Coronary artery (tissue), 2 donors: Measurements from ENCODE around the gene CDH23.

Experiments used
- DNase-seq: peaks from one replicate; pipeline ENCODE4 v3.0.0-alpha.2; 2017; ENCODE audit warnings: low spot score
- H3K27ac ChIP-seq, 2 donors: fragments of 200-600 bp; sonication (generic); one replicate each; pipeline ENCODE4 v1.5.1; 2016 to 2019
- H3K4me3 ChIP-seq: fragments of 200-600 bp; sonication (generic); 2 replicates; pipeline ENCODE4 v1.5.1; 2016; ENCODE audit warnings: mild to moderate bottlenecking, moderate library complexity
- CTCF ChIP-seq: fragments of 200-600 bp; sonication (generic); IDR thresholded peaks from one replicate; pipeline ENCODE4 v1.5.1; 2019; ENCODE audit warnings: antibody characterized with exemption

Gene CDH23

DNA sequence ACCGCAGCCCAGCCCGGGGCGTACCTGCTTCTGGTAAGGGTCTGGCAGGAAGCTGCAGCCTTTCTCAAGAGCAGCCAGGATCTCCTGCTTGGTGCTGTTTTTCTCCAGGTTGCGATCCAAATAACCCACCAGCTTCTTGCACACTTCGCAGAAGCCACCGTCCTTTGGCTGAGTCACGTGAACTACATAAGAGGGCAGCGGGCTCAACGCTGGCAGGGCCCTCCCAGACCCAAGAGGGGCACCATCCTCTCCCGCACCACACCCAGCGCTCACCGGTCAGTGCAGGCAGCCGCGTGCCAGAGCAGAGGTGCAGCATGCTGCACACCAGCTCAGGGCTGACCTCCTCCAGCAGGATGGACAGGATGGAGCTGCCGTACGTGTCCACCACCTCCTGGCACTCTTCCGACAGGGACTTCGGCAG lies 422.7 kb downstream of the CDH23 start:
- TF ChIP-seq CTCF = no peak
- Histone ChIP-seq H3K27ac (no peak overlapping the region), H3K4me3 (no peak overlapping the region)

DNA sequence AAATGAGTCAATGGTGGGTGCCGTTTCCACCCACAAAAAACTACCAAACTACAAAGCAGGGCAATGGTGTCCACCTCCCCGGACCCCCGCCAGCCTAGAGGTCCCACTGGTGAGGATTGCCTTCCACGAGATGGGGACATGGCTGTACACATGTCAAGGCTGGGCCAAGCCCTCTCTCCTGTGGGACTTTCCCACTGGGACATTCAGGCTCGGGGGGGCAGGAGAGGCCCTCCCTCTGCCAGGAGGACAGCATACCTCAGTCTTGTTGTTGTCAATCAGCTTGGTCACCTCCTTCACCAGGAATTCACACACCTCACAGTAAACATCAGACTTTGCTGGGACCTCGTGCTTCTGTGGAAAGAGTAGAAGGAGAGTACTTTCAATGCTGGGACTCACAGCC lies 423.3 kb downstream of the CDH23 start:
- Histone ChIP-seq H3K27ac (no peak overlapping the region), H3K4me3 (no peak overlapping the region)
- TF ChIP-seq CTCF = no peak
- DNase-seq = no peak

More for the DNA sequence above, 422.7 kb downstream of the CDH23 start:
- no peak for DNase-seq

GRCh38 chr10:71820966-71821365 lies 424.2 kb downstream of the CDH23 start:
- Histone ChIP-seq H3K27ac (no peak overlapping the region), H3K4me3 (no peak overlapping the region)
- no peak for DNase-seq
- no peak for TF ChIP-seq CTCF

GRCh38 chr10:71821909-71822763 lies 425.4 kb downstream of the CDH23 start:
- no peak for DNase-seq
- no peak for TF ChIP-seq CTCF
- no peak overlapping the region for H3K27ac ChIP-seq

GRCh38 chr10:71823356-71823755 lies 426.6 kb downstream of the CDH23 start:
- Histone ChIP-seq H3K27ac (no peak overlapping the region), H3K4me3 (no peak overlapping the region)
- no peak for DNase-seq
- no peak for TF ChIP-seq CTCF

More at GRCh38 chr10:71821909-71822763, 425.4 kb downstream of the CDH23 start:
- no peak overlapping the region for H3K4me3 ChIP-seq

DNA sequence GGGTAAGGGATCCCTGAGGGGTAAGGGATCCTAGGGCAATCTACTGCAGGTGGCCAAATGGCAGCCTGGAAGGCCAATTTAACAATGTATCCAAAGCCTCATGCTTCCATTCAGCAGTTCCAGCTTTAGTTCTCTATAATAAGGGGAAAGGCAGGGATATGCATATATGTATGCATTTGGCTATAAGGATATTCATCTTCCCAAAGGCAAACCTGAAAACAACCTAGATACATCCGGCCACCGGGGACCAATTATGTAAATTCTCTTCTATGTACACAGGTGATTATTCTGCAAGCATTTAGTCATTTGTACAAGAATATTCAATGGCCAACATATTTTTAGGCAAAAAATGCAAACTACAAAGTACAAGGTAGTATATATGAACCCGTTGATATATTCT lies 427.6 kb downstream of the CDH23 start:
- Histone ChIP-seq H3K4me3 (no peak overlapping the region), H3K27ac (no peak overlapping the region)
- no peak for TF ChIP-seq CTCF
- no peak for DNase-seq

DNA sequence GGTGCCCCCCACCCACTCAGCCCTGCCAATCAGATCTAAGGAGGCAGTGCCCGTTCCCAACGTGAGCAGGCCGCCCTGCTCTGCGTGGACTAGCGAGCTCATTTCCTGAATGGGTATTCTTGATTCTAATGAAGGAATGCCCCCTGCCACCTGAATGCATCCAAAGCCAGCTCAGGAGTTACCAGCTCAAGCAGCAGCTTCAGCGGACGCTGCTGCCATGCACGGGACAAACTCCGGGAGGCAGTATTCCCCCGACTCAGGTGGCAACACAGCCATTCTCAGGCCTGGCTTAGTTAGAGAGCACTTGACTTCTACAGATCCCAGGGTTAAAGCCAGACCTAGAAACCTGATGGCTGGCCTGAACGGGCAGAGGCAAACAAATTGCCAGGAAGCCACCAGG lies 428.5 kb downstream of the CDH23 start:
- DNase-seq = no peak
- TF ChIP-seq CTCF = no peak
- H3K27ac ChIP-seq = no peak overlapping the region
- H3K4me3 ChIP-seq = no peak overlapping the region
